Smooth muscle cell (in vitro differentiated cells): ENCODE data around the gene GPC4. TPM values are rescaled to one million over a fixed set of nuclear protein-coding genes. Genes with fewer than 3 reads are reported as not detected.

Experiments
- DNase-seq: peaks from one replicate; lab custom pipeline; 2025; ENCODE audit not compliant: unreplicated experiment; lab: John Stamatoyannopoulos, UW
- H2AFZ ChIP-seq: fragments of 200-600 bp; sonication (generic); 2 replicates; pipeline ENCODE4 v1.6.0; 2016; ENCODE audit warnings: antibody characterized with exemption, low read depth, mild to moderate bottlenecking
- H3F3A ChIP-seq: fragments of 200-600 bp; sonication (generic); 2 replicates; pipeline ENCODE4 v1.6.0; 2017; ENCODE audit warnings: antibody characterized with exemption, low read depth
- H3K27ac ChIP-seq: fragments of 200-600 bp; sonication (generic); 2 replicates; pipeline ENCODE4 v1.5.1; 2016; ENCODE audit warnings: low read depth, mild to moderate bottlenecking
- H3K27me3 ChIP-seq: fragments of 200-600 bp; sonication (generic); 2 replicates; pipeline ENCODE4 v1.6.1; 2016; ENCODE audit warnings: low read depth, mild to moderate bottlenecking
- H3K36me3 ChIP-seq: fragments of 200-600 bp; sonication (generic); 2 replicates; pipeline ENCODE4 v1.5.1; 2016; ENCODE audit warnings: low read depth
- H3K4me1 ChIP-seq: fragments of 200-600 bp; sonication (generic); 2 replicates; pipeline ENCODE4 v1.5.1; 2016; ENCODE audit warnings: low read depth
- H3K4me2 ChIP-seq: fragments of 200-600 bp; sonication (generic); 2 replicates; pipeline ENCODE4 v1.6.0; 2016; ENCODE audit warnings: mild to moderate bottlenecking
- H3K4me3 ChIP-seq: fragments of 200-600 bp; sonication (generic); 2 replicates; pipeline ENCODE4 v1.5.1; 2016; ENCODE audit warnings: mild to moderate bottlenecking
- H3K79me2 ChIP-seq: fragments of 200-600 bp; sonication (generic); 2 replicates; pipeline ENCODE4 v1.6.0; 2016; ENCODE audit warnings: low read depth, mild to moderate bottlenecking
- H3K9ac ChIP-seq: fragments of 200-600 bp; sonication (generic); 2 replicates; pipeline ENCODE4 v1.6.0; 2016; ENCODE audit warnings: low read depth
- H3K9me3 ChIP-seq: fragments of 200-600 bp; sonication (generic); replicated peaks from 2 replicates; pipeline ENCODE4 v1.5.1; 2016; ENCODE audit warnings: low read depth
- H4K20me1 ChIP-seq: fragments of 200-600 bp; sonication (generic); 2 replicates; pipeline ENCODE4 v1.6.0; 2016; ENCODE audit warnings: low read depth
- WGBS: methylation state at CpG from one replicate; pipeline ENCODE4 v1.1.7; 2016; ENCODE audit warnings: low lambda C conversion rate; 5-methylcytosine and 5-hydroxymethylcytosine counted together
- polyA plus RNA-seq: library from polyadenylated mRNA; unstranded; fragments of >200 nt; fragmentation: Nextera tagmentation; extraction: Ambion mirVana; gene quantifications from 2 replicates; pipeline ENCODE4 v1.2.1, GENCODE V29; 2016
- total RNA-seq: library from RNA; depleted of rRNA; stranded (reverse); fragments of >200 nt; gene quantifications from 2 replicates; pipeline ENCODE4 v1.2.3, GENCODE V29; 2014
- TF ChIP-seq, protein P1 (sequence below): fragments of 200-600 bp; sonication (generic); IDR thresholded peaks from 2 replicates; pipeline ENCODE4 v1.5.1; 2017; ENCODE audit warnings: borderline replicate concordance, mild to moderate bottlenecking, antibody characterized with exemption; ENCODE audit not compliant: insufficient read depth, poor library complexity, severe bottlenecking

Gene GPC4
- total and polyA plus RNA-seq, 2 experiments from 2014 or later, result 36.4 to 36.7 TPM

DNA sequence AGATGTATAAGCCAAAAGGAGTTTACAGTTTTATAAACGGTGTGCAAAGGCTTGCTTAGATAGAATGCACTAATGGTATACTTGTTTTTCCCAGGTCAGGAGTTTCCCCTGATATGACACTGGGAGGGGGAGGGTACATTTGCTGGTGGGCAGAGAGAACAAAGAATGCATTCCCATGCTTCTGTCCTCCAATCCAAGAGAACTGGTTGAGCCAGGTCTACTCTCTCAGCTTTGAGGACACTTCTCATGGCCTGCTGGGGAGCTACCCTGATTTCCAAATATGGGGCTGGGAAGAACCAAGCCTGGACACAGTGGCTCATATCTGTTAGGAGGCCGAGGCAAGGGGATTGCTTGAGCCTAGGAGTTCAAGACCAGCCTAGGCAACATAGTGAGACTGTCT lies 3.3 kb upstream of the GPC4 start:
- H3F3A ChIP-seq, result no peaks in the 10 kb centered on the region
- no peaks in the 10 kb centered on the region for H3K4me1 ChIP-seq
- no peaks in the 10 kb centered on the region for H3K36me3 ChIP-seq
- WGBS, result 51% methylated on average over 2 of the region's 2 CpGs
- H3K79me2 ChIP-seq, result no peaks in the 10 kb centered on the region
- H3K27me3 ChIP-seq, result no peaks in the 10 kb centered on the region
- no peak overlapping the region for H3K4me3 ChIP-seq
- TF ChIP-seq, protein P1, sequence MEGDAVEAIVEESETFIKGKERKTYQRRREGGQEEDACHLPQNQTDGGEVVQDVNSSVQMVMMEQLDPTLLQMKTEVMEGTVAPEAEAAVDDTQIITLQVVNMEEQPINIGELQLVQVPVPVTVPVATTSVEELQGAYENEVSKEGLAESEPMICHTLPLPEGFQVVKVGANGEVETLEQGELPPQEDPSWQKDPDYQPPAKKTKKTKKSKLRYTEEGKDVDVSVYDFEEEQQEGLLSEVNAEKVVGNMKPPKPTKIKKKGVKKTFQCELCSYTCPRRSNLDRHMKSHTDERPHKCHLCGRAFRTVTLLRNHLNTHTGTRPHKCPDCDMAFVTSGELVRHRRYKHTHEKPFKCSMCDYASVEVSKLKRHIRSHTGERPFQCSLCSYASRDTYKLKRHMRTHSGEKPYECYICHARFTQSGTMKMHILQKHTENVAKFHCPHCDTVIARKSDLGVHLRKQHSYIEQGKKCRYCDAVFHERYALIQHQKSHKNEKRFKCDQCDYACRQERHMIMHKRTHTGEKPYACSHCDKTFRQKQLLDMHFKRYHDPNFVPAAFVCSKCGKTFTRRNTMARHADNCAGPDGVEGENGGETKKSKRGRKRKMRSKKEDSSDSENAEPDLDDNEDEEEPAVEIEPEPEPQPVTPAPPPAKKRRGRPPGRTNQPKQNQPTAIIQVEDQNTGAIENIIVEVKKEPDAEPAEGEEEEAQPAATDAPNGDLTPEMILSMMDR, result no peak
- H4K20me1 ChIP-seq, result no peaks in the 10 kb centered on the region
- no peak overlapping the region for H3K4me2 ChIP-seq
- H3K9me3 ChIP-seq, result no peaks in the 10 kb centered on the region
- DNase-seq, result no peak
- H3K27ac ChIP-seq, result no peak overlapping the region
- no peak overlapping the region for H3K9ac ChIP-seq
- H2AFZ ChIP-seq, result no peak overlapping the region

DNA sequence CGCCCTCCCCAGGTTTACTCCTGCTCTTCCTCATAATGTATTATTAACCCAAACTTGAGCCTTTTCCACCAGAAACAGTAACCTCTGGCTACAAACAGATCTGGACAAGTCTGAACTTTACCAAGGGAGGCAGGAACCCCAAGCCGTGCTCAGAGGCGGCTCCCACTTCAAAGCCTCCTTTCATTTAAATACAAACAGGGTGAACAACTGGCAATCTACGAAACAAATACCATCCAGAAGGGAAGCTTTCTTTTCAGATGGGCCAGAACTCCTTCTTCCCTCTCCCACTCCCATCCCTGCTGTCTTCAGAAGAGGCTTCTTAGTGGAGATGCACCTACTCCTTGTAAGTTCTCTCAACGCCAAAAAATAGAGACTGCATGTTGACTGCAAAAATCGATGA lies 2.1 kb upstream of the GPC4 start:
- no peak overlapping the region for H3K4me2 ChIP-seq
- TF ChIP-seq, protein P1, result no peak

GRCh38 chrX:133414406-133415275 lies 648 bp downstream of the GPC4 start:
- Histone ChIP-seq H3K27ac (no peak overlapping the region), H4K20me1 (peaks cover 9% of the 10 kb centered on the region), H3K4me2 (peak overlapping the region; percentile 82), H3K4me1 (no peaks in the 10 kb centered on the region), H2AFZ (peak overlapping the region; percentile 60), H3K9me3 (no peaks in the 10 kb centered on the region), H3K36me3 (no peaks in the 10 kb centered on the region), H3K27me3 (no peaks in the 10 kb centered on the region), H3K9ac (peak overlapping the region; percentile 51), H3K4me3 (peak overlapping the region; percentile 56), H3F3A (no peaks in the 10 kb centered on the region), H3K79me2 (peaks cover 11% of the 10 kb centered on the region)
- TF ChIP-seq, protein P1, result no peak
- 35% methylated on average over 84 of the region's 93 CpGs for WGBS
- no peak for DNase-seq

More for the DNA sequence above, 2.1 kb upstream of the GPC4 start:
- no peak overlapping the region for H3K27ac ChIP-seq
- no peaks in the 10 kb centered on the region for H3K36me3 ChIP-seq
- H3K9ac ChIP-seq, result no peak overlapping the region
- no peaks in the 10 kb centered on the region for H3K4me1 ChIP-seq
- no peak overlapping the region for H3K4me3 ChIP-seq
- H3K27me3 ChIP-seq, result no peaks in the 10 kb centered on the region
- no peak overlapping the region for H2AFZ ChIP-seq
- no peaks in the 10 kb centered on the region for H4K20me1 ChIP-seq
- H3K9me3 ChIP-seq, result no peaks in the 10 kb centered on the region
- 57% methylated on average over 6 of the region's 6 CpGs for WGBS
- no peaks in the 10 kb centered on the region for H3F3A ChIP-seq
- H3K79me2 ChIP-seq, result no peaks in the 10 kb centered on the region
- DNase-seq, result no peak
